AG09319 (cell line): ENCODE data around the gene CANX.

Source experiments
- DNase-seq: peaks from one replicate; pipeline ENCODE4 v3.0.0-alpha.2; 2010; ENCODE audit warnings: low read depth; ENCODE audit errors: extremely low read depth
- TF ChIP-seq, protein P1 (sequence below): IDR thresholded peaks from 2 replicates; pipeline ENCODE4 v1.5.1; 2011; ENCODE audit warnings: low read depth, mild to moderate bottlenecking, inconsistent platforms, low read length, moderate library complexity

The CANX gene

DNA sequence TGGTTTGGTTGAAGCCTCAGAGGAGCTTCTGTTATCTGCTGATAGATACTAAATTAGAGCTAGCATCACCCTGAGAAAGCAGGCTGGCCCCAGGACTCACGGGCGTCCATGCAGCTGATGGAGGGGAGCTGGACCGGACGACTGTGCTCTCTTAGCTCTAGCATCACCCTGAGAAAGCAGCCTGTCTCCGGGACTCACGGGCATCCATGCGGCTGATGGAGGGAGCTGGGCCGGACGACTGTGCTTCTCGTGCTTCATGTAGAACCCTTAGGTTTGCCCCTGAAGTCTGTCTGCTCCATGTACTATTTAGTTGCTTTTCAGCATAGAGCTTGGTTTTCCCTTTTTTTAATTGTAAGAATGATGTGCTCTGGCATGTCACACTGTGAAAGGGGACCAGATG is 78.7 kb downstream of the CANX start:
- TF ChIP-seq, protein P1, sequence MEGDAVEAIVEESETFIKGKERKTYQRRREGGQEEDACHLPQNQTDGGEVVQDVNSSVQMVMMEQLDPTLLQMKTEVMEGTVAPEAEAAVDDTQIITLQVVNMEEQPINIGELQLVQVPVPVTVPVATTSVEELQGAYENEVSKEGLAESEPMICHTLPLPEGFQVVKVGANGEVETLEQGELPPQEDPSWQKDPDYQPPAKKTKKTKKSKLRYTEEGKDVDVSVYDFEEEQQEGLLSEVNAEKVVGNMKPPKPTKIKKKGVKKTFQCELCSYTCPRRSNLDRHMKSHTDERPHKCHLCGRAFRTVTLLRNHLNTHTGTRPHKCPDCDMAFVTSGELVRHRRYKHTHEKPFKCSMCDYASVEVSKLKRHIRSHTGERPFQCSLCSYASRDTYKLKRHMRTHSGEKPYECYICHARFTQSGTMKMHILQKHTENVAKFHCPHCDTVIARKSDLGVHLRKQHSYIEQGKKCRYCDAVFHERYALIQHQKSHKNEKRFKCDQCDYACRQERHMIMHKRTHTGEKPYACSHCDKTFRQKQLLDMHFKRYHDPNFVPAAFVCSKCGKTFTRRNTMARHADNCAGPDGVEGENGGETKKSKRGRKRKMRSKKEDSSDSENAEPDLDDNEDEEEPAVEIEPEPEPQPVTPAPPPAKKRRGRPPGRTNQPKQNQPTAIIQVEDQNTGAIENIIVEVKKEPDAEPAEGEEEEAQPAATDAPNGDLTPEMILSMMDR: no peak
- DNase-seq: no peak

DNA sequence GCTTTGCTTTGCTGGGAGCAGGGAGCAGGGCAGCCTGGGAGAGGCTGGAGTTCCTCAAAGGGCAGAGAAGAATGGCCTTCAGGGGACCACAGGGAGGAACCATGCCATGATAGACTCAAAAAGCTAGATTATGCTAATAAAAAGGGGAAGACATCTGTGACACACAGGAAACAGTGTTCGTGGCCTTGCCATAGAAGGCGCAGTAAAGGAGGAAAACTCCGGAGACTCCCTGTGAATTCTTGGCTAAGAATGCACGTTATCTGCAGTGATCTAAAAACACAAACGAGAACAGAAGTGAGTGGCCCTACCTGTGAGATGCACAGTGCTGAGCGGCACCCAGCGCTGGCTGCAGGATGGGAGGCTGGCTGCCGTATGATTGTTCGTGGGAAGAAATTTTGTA is 79.1 kb downstream of the CANX start:
- TF ChIP-seq, protein P1: no peak
- DNase-seq: no peak

DNA sequence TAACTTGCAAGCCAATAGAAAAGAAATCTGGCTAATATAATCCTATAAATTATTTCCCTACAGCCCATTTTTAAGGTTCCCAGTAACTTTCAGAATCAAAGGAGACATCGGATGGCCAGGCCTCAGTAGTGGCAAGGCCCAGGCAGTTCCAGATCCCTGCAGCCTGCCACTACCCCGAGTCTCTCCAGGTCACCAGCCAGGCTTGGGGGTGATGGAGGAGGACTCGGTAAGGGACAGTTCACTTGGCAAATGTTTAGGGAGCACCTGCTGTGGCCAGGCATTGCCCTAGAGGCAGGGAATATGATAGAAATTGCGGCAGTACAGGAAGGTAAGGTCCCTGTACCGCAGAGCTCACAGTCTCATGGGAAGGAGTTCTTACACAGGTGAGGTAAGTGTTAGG is 79.8 kb downstream of the CANX start:
- TF ChIP-seq, protein P1: no peak
- no peak for DNase-seq

DNA sequence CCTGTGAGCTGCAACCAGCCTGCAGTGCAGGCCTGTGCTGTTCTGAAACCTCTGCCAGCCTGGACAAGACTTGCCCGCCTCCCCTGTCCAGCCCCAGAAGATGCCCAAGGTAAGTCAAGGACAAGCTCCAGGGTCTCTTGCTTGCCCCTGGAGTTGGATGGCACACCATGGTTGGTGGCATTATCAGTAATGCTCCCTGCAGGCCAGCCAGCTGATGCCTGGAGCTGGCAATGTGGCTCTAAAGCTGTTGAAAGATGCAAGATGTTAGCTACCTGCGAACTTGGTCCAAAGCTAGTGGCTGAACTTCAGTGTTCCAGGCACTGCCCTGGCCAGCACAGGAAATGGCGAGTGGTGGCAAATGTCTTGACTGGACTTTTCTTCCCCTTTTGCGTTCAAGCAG is 81.1 kb downstream of the CANX start:
- TF ChIP-seq, protein P1: no peak
- no peak for DNase-seq

DNA sequence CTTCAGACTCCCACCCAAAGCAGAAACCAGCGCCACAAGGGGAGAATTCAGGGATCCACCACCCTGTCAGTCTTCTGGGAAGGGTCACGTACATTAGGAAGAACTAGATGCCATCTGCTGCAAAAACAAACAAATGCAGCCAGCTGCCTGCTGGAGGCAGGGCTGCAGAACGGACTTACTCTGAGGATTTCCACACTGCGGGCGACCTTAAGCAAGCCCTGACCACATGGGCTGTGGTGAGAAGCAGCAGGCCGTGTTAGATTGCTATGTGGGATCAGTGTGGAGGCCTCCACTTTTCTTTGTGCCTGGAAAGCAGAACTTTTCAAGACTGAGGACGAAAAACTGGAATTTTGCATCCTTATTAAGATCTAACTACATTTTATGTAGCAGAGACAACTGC is 81.6 kb downstream of the CANX start:
- TF ChIP-seq, protein P1: no peak
- no peak for DNase-seq
